ENCODE results near the gene TOGARAM2. TPM values are rescaled to one million over a fixed set of nuclear protein-coding genes. Genes with fewer than 3 reads are reported as not detected.

Gene TOGARAM2
- polyA plus RNA-seq, 1 donor (not counting 4 experiments of a cell fraction or from before 2014, with no cell fraction given): 0.10 TPM

DNA sequence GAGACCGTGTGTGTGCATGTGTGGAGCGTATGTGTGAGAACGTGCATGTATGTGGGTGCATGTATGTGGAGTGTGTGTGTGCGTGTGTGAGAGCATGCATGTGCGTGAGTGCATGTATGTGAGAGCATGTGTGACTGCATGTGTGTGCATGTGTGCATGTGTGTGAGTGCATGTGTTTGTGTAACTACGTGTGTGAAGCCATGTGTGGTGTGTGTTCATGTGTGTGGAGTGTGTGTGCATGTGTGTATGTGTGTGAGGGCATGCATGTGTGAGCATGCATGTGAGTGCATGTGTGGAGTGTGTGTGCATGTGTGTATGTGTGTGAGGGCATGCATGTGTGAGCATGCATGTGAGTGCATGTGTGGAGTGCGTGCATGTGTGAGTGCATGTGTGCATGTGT lies 24.2 kb downstream of the TOGARAM2 start:
- no peak overlapping the region for H3K4me2 ChIP-seq (ENCODE audit: control insufficient read depth, extremely low read depth, insufficient read depth, low read depth, low read length)
- dilution Hi-C loops (cut with MboI; ENCODE audit: extremely low pct_ligation_motif_present, low sequenced_read_pairs): no loop called here

DNA sequence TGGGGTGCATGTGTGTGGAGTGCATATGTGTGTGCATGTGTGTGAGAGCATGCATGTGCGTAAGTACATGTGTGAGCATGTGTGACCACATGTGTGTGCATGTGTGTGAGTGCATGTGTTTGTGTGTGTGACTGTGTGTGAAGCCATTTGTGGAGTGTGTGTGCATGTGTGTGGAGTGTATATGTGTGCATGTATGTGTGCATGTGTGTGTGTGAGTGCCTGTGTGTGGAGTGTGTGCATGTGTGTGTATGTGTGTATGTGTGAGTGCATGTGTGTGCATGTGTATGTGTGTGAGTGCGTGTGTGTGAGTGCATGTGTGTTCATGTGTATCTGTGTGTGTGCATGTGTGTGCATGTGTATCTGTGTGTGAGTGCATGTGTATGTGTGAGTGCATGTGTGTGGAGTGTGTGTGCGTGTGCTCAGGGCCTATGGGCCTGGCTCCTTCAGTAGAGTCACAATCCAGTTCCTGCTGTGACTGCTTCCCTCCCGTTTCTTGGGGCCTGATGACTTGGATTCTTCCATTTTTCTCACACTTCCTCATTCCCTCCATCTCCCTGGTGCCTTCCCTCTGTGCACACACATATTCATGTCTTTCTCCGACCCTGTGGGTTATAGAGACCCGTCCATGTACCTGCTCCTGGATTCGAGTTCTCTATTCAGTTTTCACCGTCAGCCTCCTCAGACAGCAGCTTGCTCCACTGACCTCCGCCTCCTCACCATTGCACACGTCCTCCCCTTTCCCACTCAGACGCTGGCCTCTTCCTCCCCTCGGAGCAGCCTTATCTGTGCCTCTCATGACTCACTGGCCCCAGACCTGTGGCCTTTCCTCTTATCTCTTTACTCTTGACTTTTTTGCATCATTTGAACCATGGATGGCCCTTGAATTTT lies 25.2 kb downstream of the TOGARAM2 start:
- no peak overlapping the region for H3K4me3 ChIP-seq (ENCODE audit: control insufficient read depth in 2 of 3, extremely low read depth in 1 of 3, insufficient read depth in 2 of 3, low read depth in 1 of 3, low read length in 3 of 3)
- H3K4me1 ChIP-seq (ENCODE audit: control insufficient read depth, extremely low read depth, insufficient read depth, low read length): no peaks in the 10 kb centered on the region
- peaks cover 5% of the 10 kb centered on the region for H3K27me3 ChIP-seq (ENCODE audit: control insufficient read depth, extremely low read depth, insufficient read depth, low read length)
- TF ChIP-seq, protein P1, sequence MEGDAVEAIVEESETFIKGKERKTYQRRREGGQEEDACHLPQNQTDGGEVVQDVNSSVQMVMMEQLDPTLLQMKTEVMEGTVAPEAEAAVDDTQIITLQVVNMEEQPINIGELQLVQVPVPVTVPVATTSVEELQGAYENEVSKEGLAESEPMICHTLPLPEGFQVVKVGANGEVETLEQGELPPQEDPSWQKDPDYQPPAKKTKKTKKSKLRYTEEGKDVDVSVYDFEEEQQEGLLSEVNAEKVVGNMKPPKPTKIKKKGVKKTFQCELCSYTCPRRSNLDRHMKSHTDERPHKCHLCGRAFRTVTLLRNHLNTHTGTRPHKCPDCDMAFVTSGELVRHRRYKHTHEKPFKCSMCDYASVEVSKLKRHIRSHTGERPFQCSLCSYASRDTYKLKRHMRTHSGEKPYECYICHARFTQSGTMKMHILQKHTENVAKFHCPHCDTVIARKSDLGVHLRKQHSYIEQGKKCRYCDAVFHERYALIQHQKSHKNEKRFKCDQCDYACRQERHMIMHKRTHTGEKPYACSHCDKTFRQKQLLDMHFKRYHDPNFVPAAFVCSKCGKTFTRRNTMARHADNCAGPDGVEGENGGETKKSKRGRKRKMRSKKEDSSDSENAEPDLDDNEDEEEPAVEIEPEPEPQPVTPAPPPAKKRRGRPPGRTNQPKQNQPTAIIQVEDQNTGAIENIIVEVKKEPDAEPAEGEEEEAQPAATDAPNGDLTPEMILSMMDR (optimal IDR thresholded peaks at IDR 0.05 in 1 of 3, IDR thresholded peaks at IDR 0.05 in 1 of 3, conservative IDR thresholded peaks at IDR 0.05 in 1 of 3; ENCODE audit: extremely low read depth in 1 of 3, insufficient read depth in 2 of 3, low read length in 3 of 3): no peak
- no peak for TF ChIP-seq EZH2 (IDR thresholded peaks at IDR 0.05; ENCODE audit: low read length)
- no peak overlapping the region for H3K9ac ChIP-seq (ENCODE audit: control insufficient read depth, extremely low read depth, insufficient read depth, low read length)
- no peaks in the 10 kb centered on the region for H3K9me1 ChIP-seq (ENCODE audit: control insufficient read depth, extremely low read depth, insufficient read depth, low read length)
- no peaks in the 10 kb centered on the region for H4K20me1 ChIP-seq (ENCODE audit: control insufficient read depth, extremely low read depth, insufficient read depth, low read length)
- no peaks in the 10 kb centered on the region for H3K79me2 ChIP-seq (ENCODE audit: control insufficient read depth, insufficient read depth, low read length)
- no peak overlapping the region for H2AFZ ChIP-seq (ENCODE audit: control insufficient read depth, low read length)
- H3K27ac ChIP-seq (ENCODE audit: control insufficient read depth, insufficient read depth, low read length): no peak overlapping the region
- H3K4me2 ChIP-seq (ENCODE audit: control insufficient read depth, extremely low read depth, insufficient read depth, low read depth, low read length): no peak overlapping the region
- H3K36me3 ChIP-seq (ENCODE audit: control insufficient read depth in 2 of 2, extremely low read depth in 1 of 2, insufficient read depth in 2 of 2, low read length in 2 of 2): no peaks in the 10 kb centered on the region
- dilution Hi-C loops (cut with MboI; ENCODE audit: extremely low pct_ligation_motif_present, low sequenced_read_pairs): no loop called here
- peaks cover 2% of the 10 kb centered on the region for H3K9me3 ChIP-seq (ENCODE audit: control insufficient read depth, low read depth, low read length)
- DNase-seq (ENCODE audit: low read depth, low spot score) (no peak), FAIRE-seq (no peak)

More for the DNA sequence above, 24.2 kb downstream of the TOGARAM2 start:
- H3K4me1 ChIP-seq (ENCODE audit: control insufficient read depth, extremely low read depth, insufficient read depth, low read length): no peaks in the 10 kb centered on the region
- TF ChIP-seq, protein P1 (optimal IDR thresholded peaks at IDR 0.05 in 1 of 3, IDR thresholded peaks at IDR 0.05 in 1 of 3, conservative IDR thresholded peaks at IDR 0.05 in 1 of 3; ENCODE audit: extremely low read depth in 1 of 3, insufficient read depth in 2 of 3, low read length in 3 of 3): no peak
- no peak for TF ChIP-seq EZH2 (IDR thresholded peaks at IDR 0.05; ENCODE audit: low read length)
- H2AFZ ChIP-seq (ENCODE audit: control insufficient read depth, low read length): no peak overlapping the region
- no peaks in the 10 kb centered on the region for H4K20me1 ChIP-seq (ENCODE audit: control insufficient read depth, extremely low read depth, insufficient read depth, low read length)
- H3K79me2 ChIP-seq (ENCODE audit: control insufficient read depth, insufficient read depth, low read length): no peaks in the 10 kb centered on the region
- H3K9me1 ChIP-seq (ENCODE audit: control insufficient read depth, extremely low read depth, insufficient read depth, low read length): no peaks in the 10 kb centered on the region
- H3K9me3 ChIP-seq (ENCODE audit: control insufficient read depth, low read depth, low read length): peaks cover 2% of the 10 kb centered on the region
- no peak overlapping the region for H3K27ac ChIP-seq (ENCODE audit: control insufficient read depth, insufficient read depth, low read length)
- H3K36me3 ChIP-seq (ENCODE audit: control insufficient read depth in 2 of 2, extremely low read depth in 1 of 2, insufficient read depth in 2 of 2, low read length in 2 of 2): no peaks in the 10 kb centered on the region
- H3K27me3 ChIP-seq (ENCODE audit: control insufficient read depth, extremely low read depth, insufficient read depth, low read length): no peaks in the 10 kb centered on the region
- no peak overlapping the region for H3K9ac ChIP-seq (ENCODE audit: control insufficient read depth, extremely low read depth, insufficient read depth, low read length)
- FAIRE-seq (peak; percentile 46), DNase-seq (ENCODE audit: low read depth, low spot score) (no peak)
- no peak overlapping the region for H3K4me3 ChIP-seq (ENCODE audit: control insufficient read depth in 2 of 3, extremely low read depth in 1 of 3, insufficient read depth in 2 of 3, low read depth in 1 of 3, low read length in 3 of 3)

Measured in keratinocyte (primary cell).